Caco-2 (cell line): ENCODE measurements around the gene SIRT7. TPM values are rescaled to one million over a fixed set of nuclear protein-coding genes. Genes with fewer than 3 reads are reported as not detected.

Experiments
- BruUV-seq: library from RNA; stranded (reverse); fragments of 400-500 nt; replicated peaks from 2 replicates; lab custom pipeline; 2021; lab: Mats Ljungman, UMichigan
- CTCF ChIA-PET: fragments of 300-600 bp; sonication (Branson Sonifier 250); formaldehyde crosslinking; loops from one replicate; lab custom pipeline; 2022; ENCODE audit warnings: antibody characterized with exemption; lab: Charles Lee
- POLR2A ChIA-PET: fragments of 300-600 bp; sonication (Branson Sonifier 250); formaldehyde crosslinking; loops from one replicate; lab custom pipeline; 2022; ENCODE audit warnings: antibody characterized with exemption; lab: Charles Lee
- DNase-seq, 2 experiments: peaks; one replicate each; pipeline versions ENCODE4 v3.0.0 to v3.0.0-alpha.2; 2020 to 2022
- H3K27me3 ChIP-seq: replicated peaks from 2 replicates; pipeline ENCODE4 v1.6.0; 2011; ENCODE audit warnings: low read length; ENCODE audit not compliant: control insufficient read depth, insufficient read depth
- H3K36me3 ChIP-seq: 2 replicates; pipeline ENCODE4 v1.5.1; 2011; ENCODE audit warnings: low read length; ENCODE audit not compliant: control insufficient read depth, insufficient read depth
- H3K4me1 ChIP-seq: fragments of 250-450 bp; sonication (Bioruptor Pico); 2 replicates; pipeline ENCODE4 v1.5.1; 2020; ENCODE audit warnings: mild to moderate bottlenecking
- H3K4me3 ChIP-seq: 2 replicates; pipeline ENCODE4 v1.5.1; 2011; ENCODE audit warnings: low read depth, mild to moderate bottlenecking, control low read depth, low read length
- H3K9me3 ChIP-seq: fragments of 250-450 bp; sonication (Bioruptor Pico); 2 replicates; pipeline ENCODE4 v1.5.1; 2020; ENCODE audit warnings: mild to moderate bottlenecking, moderate library complexity
- H3K27ac Mint-ChIP-seq: one replicate; pipeline ENCODE4 v1.8.0; 2022; ENCODE audit warnings: mixed read lengths; ENCODE audit not compliant: unreplicated experiment
- H3K27me3 Mint-ChIP-seq: one replicate; pipeline ENCODE4 v1.8.0; 2022; ENCODE audit warnings: mixed read lengths; ENCODE audit not compliant: insufficient read depth, unreplicated experiment
- H3K36me3 Mint-ChIP-seq: one replicate; pipeline ENCODE4 v1.8.0; 2022; ENCODE audit warnings: mild to moderate bottlenecking, mixed read lengths; ENCODE audit not compliant: insufficient read depth, unreplicated experiment
- H3K4me1 Mint-ChIP-seq: one replicate; pipeline ENCODE4 v1.8.0; 2022; ENCODE audit warnings: low read depth, mixed read lengths; ENCODE audit not compliant: unreplicated experiment
- H3K4me3 Mint-ChIP-seq: one replicate; pipeline ENCODE4 v1.8.0; 2022; ENCODE audit warnings: mild to moderate bottlenecking, moderate library complexity, mixed read lengths; ENCODE audit not compliant: unreplicated experiment
- H3K9me3 Mint-ChIP-seq: one replicate; pipeline ENCODE4 v1.8.0; 2022; ENCODE audit warnings: mixed read lengths; ENCODE audit not compliant: unreplicated experiment
- CTCF ChIP-seq, 2 experiments: fragments of 200-600 bp in 1 of 2; IDR thresholded peaks; 1 replicate in 1 of 2; 2 replicates in 1 of 2; pipeline versions ENCODE4 v1.5.1 to v1.8.0; 2011 to 2022; ENCODE audit warnings: antibody characterized with exemption in 1 of 2, control low read depth in 1 of 2, inconsistent platforms in 1 of 2, low read depth in 1 of 2, low read length in 1 of 2, mild to moderate bottlenecking in 1 of 2, moderate library complexity in 1 of 2; ENCODE audit not compliant: insufficient read depth in 1 of 2, severe bottlenecking in 1 of 2, unreplicated experiment in 1 of 2
- intact Hi-C: fragments of 100-400 bp; cut with micrococcal nuclease; formaldehyde crosslinking; loops from one replicate; pipeline ENCODE4 v1.10.0; 2022; ENCODE audit not compliant: unreplicated experiment
- total RNA-seq: library from RNA; stranded (reverse); gene quantifications from 2 replicates; pipeline ENCODE4 v1.2.3, GENCODE V29; 2022

The SIRT7 gene
- total RNA-seq, 1 experiment from 2014 or later: 55.6 TPM

- H3K27ac Mint-ChIP-seq: no peak overlapping the region
- TF ChIP-seq CTCF (IDR thresholded peaks at IDR 0.05; ENCODE audit: insufficient read depth in 1 of 2, low read depth in 1 of 2, low read length in 1 of 2, severe bottlenecking in 1 of 2, unreplicated experiment in 1 of 2): no peak
- peaks cover 6% of the 10 kb centered on the region for H3K4me1 Mint-ChIP-seq
- BruUV-seq: no TSS peak
- Histone ChIP-seq H3K9me3 (no peaks in the 10 kb centered on the region), H3K4me1 (peaks cover 37% of the 10 kb centered on the region), H3K4me3 (no peak overlapping the region), H3K36me3 (no peaks in the 10 kb centered on the region), H3K27me3 (0 out of 2 replicates have a peak, but pooled peaks cover 1% of the 10 kb centered on the region)
- DNase-seq: no peak
- ChIA-PET POLR2A (no interaction called here), CTCF (no interaction called here)
- peak overlapping the region; percentile 70 for H3K4me3 Mint-ChIP-seq
- H3K36me3 Mint-ChIP-seq: peaks cover 14% of the 10 kb centered on the region
- H3K9me3 Mint-ChIP-seq: no peaks in the 10 kb centered on the region
- no peaks in the 10 kb centered on the region for H3K27me3 Mint-ChIP-seq
- intact Hi-C loops: no loop called here
Observed at GRCh38 chr17:81957691-81958432, 39.9 kb upstream of the SIRT7 start.

- H3K4me3 ChIP-seq: no peak overlapping the region
- Mint-ChIP-seq H3K4me1 (peaks cover 6% of the 10 kb centered on the region), H3K27me3 (no peaks in the 10 kb centered on the region), H3K27ac (no peak overlapping the region), H3K4me3 (no peak overlapping the region), H3K36me3 (peaks cover 15% of the 10 kb centered on the region), H3K9me3 (no peaks in the 10 kb centered on the region)
- no peaks in the 10 kb centered on the region for H3K9me3 ChIP-seq
- no peaks in the 10 kb centered on the region for H3K36me3 ChIP-seq
- BruUV-seq: no TSS peak
- ChIA-PET POLR2A (no interaction called here), CTCF (interaction anchor here (0.7 kb wide), 1 partner anchor 40 kb away, joined by 3 read pairs; no protein-coding TSS in a partner anchor)
- TF ChIP-seq CTCF (IDR thresholded peaks at IDR 0.05; ENCODE audit: insufficient read depth in 1 of 2, low read depth in 1 of 2, low read length in 1 of 2, severe bottlenecking in 1 of 2, unreplicated experiment in 1 of 2): no peak
- H3K27me3 ChIP-seq: 0 out of 2 replicates have a peak, but pooled peaks cover 1% of the 10 kb centered on the region
- no peak for DNase-seq
- intact Hi-C loops: no loop called here
- peaks cover 37% of the 10 kb centered on the region for H3K4me1 ChIP-seq
Observed at GRCh38 chr17:81956607-81957589, 38.9 kb upstream of the SIRT7 start.
